Hepatocyte (in vitro differentiated cells): ENCODE measurements around the gene YPEL4.

ENCODE experiments used
- EZH2 ChIP-seq: fragments of 200-600 bp; sonication (generic); IDR thresholded peaks from 2 replicates; pipeline ENCODE4 v1.6.1; 2016; ENCODE audit warnings: antibody characterized with exemption, mild to moderate bottlenecking, borderline replicate concordance
- EZH2phosphoT487 ChIP-seq: fragments of 200-600 bp; sonication (generic); IDR thresholded peaks from one replicate; pipeline ENCODE4 v1.6.1; 2018; ENCODE audit warnings: antibody characterized with exemption, mild to moderate bottlenecking, low read depth, moderate library complexity; ENCODE audit not compliant: unreplicated experiment, severe bottlenecking
- TF ChIP-seq, protein P1 (sequence below): fragments of 200-600 bp; sonication (generic); IDR thresholded peaks from 2 replicates; pipeline ENCODE4 v1.5.1; 2016; ENCODE audit warnings: antibody characterized with exemption, mild to moderate bottlenecking; ENCODE audit not compliant: poor library complexity

DNA sequence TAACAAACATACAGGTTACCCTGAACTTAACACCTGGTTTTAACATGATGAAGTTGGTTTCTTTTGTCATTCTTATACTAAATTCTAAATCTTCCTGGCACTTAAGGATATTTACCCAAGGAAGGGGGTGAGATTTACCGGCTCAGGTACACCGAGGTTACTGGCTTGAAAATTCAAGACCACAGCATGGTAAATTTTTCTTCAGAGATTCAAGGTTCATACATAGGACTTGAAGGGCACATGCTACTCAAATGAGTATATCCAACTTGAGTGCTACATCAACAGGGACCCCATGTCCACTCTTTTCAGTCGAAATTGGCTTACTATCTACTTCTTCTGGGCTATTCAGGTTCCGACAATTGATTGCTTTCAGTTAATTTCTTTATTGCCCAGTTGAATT lies 39.5 kb downstream of the YPEL4 start:
- TF ChIP-seq, protein P1, sequence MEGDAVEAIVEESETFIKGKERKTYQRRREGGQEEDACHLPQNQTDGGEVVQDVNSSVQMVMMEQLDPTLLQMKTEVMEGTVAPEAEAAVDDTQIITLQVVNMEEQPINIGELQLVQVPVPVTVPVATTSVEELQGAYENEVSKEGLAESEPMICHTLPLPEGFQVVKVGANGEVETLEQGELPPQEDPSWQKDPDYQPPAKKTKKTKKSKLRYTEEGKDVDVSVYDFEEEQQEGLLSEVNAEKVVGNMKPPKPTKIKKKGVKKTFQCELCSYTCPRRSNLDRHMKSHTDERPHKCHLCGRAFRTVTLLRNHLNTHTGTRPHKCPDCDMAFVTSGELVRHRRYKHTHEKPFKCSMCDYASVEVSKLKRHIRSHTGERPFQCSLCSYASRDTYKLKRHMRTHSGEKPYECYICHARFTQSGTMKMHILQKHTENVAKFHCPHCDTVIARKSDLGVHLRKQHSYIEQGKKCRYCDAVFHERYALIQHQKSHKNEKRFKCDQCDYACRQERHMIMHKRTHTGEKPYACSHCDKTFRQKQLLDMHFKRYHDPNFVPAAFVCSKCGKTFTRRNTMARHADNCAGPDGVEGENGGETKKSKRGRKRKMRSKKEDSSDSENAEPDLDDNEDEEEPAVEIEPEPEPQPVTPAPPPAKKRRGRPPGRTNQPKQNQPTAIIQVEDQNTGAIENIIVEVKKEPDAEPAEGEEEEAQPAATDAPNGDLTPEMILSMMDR: no peak
- TF ChIP-seq EZH2 (no peak), EZH2phosphoT487 (no peak)
